Gastroesophageal sphincter (tissue), 4 donors: ENCODE results near the gene RAB13. TPM values are rescaled to one million over a fixed set of nuclear protein-coding genes. Genes with fewer than 3 reads are reported as not detected.
A peak's percentile ranks its signal among the peaks of the same experiment; 100 is the strongest.

ENCODE experiments used
- ATAC-seq: fragments of 150-250 bp; one replicate; pipeline ENCODE4 v1.9.1; 2016; ENCODE audit warnings: mild to moderate bottlenecking, moderate library complexity
- H3K27ac ChIP-seq, 4 donors: fragments of 200-600 bp; sonication (generic) in 3 of 4; 1 replicate in 3 of 4; 2 replicates in 1 of 4; pipeline ENCODE4 v1.5.1; 2016 to 2019
- H3K27me3 ChIP-seq: fragments of 200-600 bp; sonication (generic); one replicate; pipeline ENCODE4 v1.5.1; 2019
- H3K36me3 ChIP-seq, 2 donors: fragments of 200-600 bp; sonication (generic); one replicate each; pipeline ENCODE4 v1.5.1; 2019; ENCODE audit warnings: control low read depth in 1 of 2
- H3K4me1 ChIP-seq, 3 donors: fragments of 200-600 bp; sonication (generic); 1 replicate in 2 of 3; 2 replicates in 1 of 3; pipeline ENCODE4 v1.5.1; 2016 to 2019; ENCODE audit warnings: control low read depth in 2 of 3
- H3K4me3 ChIP-seq, 2 donors: fragments of 200-600 bp; sonication (generic); one replicate each; pipeline ENCODE4 v1.5.1; 2019; ENCODE audit warnings: mild to moderate bottlenecking in 1 of 2, moderate library complexity in 1 of 2
- H3K9me3 ChIP-seq, 3 donors: fragments of 200-600 bp; sonication (generic); one replicate each; pipeline ENCODE4 v1.5.1; 2017 to 2019; ENCODE audit warnings: control low read depth in 2 of 3
- EP300 ChIP-seq: sonication (generic); formaldehyde crosslinking; IDR thresholded peaks from one replicate; pipeline ENCODE4 v1.6.1; 2017; ENCODE audit warnings: antibody characterized with exemption, mild to moderate bottlenecking
- POLR2A ChIP-seq, 2 donors: fragments of 450-650 bp; IDR thresholded peaks; one replicate each; pipeline ENCODE4 v1.6.1; 2017; ENCODE audit warnings: antibody characterized with exemption in 2 of 2, mild to moderate bottlenecking in 2 of 2, moderate library complexity in 1 of 2
- POLR2AphosphoS5 ChIP-seq: sonication (generic); formaldehyde crosslinking; IDR thresholded peaks from one replicate; pipeline ENCODE4 v1.6.1; 2017; ENCODE audit warnings: antibody characterized with exemption
- WGBS, 2 donors: methylation state at CpG; one replicate each; pipeline ENCODE4 v1.1.5; 2018; ENCODE audit warnings: low coverage in 1 of 2; 5-methylcytosine and 5-hydroxymethylcytosine counted together
- total RNA-seq, 4 donors: library from RNA; depleted of rRNA; stranded (reverse); fragments of >200 nt; gene quantifications; one replicate each; pipeline ENCODE4 v1.1.0, GENCODE V29; 2016
- TF ChIP-seq, protein P1 (sequence below), 4 experiments: fragments of 200-600 bp in 2 of 4; fragments of 450-650 bp in 2 of 4; sonication (generic) in 1 of 4; IDR thresholded peaks; one replicate each; pipeline ENCODE4 v1.5.1; 2017 to 2019; ENCODE audit warnings: antibody characterized with exemption in 4 of 4, mild to moderate bottlenecking in 2 of 4, moderate library complexity in 2 of 4

Gene RAB13
- total RNA-seq, 4 donors from 2014 or later: 43.6 to 50.7 (median 48.9) TPM

DNA sequence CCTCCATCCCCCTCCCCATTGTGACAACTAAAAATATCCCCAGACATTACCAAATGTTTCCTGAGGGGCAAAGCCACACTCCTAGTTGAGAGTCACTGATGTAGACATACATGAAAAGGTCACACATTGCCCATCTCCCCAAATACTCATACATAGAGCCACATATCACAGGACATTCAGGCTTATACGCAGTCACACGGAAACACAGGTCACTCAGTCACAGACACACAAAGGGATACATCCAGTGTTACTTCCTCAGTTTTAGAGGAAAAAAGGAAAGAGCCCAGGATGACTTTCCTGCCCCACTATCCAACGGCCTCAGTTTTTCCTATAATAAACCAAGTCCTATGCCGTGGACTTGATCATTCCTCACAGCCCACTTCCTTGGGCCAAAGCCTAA, 24.7 kb downstream of the RAB13 start:
- peak overlapping the region in 1 of 2 donors; percentile 85 for H3K4me3 ChIP-seq
- H3K4me1 ChIP-seq: peaks cover 0 to 77% (median 41%) of the 10 kb centered on the region in 3 donors
- peaks cover 0 to 26% of the 10 kb centered on the region in 2 donors for H3K36me3 ChIP-seq
- TF ChIP-seq POLR2AphosphoS5 (no peak), EP300 (no peak), POLR2A (IDR thresholded peaks at IDR 0.05) (no peak)
- TF ChIP-seq, protein P1, sequence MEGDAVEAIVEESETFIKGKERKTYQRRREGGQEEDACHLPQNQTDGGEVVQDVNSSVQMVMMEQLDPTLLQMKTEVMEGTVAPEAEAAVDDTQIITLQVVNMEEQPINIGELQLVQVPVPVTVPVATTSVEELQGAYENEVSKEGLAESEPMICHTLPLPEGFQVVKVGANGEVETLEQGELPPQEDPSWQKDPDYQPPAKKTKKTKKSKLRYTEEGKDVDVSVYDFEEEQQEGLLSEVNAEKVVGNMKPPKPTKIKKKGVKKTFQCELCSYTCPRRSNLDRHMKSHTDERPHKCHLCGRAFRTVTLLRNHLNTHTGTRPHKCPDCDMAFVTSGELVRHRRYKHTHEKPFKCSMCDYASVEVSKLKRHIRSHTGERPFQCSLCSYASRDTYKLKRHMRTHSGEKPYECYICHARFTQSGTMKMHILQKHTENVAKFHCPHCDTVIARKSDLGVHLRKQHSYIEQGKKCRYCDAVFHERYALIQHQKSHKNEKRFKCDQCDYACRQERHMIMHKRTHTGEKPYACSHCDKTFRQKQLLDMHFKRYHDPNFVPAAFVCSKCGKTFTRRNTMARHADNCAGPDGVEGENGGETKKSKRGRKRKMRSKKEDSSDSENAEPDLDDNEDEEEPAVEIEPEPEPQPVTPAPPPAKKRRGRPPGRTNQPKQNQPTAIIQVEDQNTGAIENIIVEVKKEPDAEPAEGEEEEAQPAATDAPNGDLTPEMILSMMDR (IDR thresholded peaks at IDR 0.05): no peak
- 50 to 85% methylated on average over 2 of the region's 4 CpGs for WGBS, 2 donors
- ATAC-seq: no peak
- H3K9me3 ChIP-seq: no peaks in the 10 kb centered on the region
- H3K27me3 ChIP-seq: no peaks in the 10 kb centered on the region
- peak overlapping the region in 3 of 4 donors; percentile 96 to 98 (median 97) for H3K27ac ChIP-seq

DNA sequence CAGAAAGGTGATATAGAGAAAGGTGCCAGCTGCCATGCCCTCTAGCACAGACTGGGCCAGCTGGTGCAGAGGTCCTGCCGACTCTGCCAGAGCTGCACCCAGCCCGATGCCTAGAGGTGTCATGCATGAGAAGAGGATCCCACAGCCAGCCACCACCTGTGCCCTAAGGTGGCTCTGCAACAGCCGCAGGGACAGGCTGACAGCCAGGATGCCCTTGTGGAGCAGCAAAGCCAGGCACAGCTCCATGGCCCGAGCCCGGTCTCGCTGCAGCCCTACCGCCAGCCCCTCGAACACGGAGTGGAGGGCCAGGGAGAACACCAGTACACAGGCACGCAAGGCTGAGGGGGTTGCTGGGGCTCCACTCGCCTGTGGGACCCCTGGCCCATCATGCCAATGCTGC, 25.9 kb downstream of the RAB13 start:
- Histone ChIP-seq H3K4me1 (peaks cover 0 to 80% (median 47%) of the 10 kb centered on the region in 3 donors), H3K9me3 (no peaks in the 10 kb centered on the region), H3K4me3 (no peak overlapping the region), H3K27ac (peak overlapping the region in 3 of 4 donors; percentile 85 to 96 (median 96)), H3K36me3 (peaks cover 0 to 26% of the 10 kb centered on the region in 2 donors), H3K27me3 (no peaks in the 10 kb centered on the region)
- ATAC-seq: no peak
- WGBS, 2 donors: no CpG with 5 or more reads among the region's 11 CpGs
- TF ChIP-seq EP300 (no peak), POLR2A (IDR thresholded peaks at IDR 0.05) (no peak), POLR2AphosphoS5 (no peak)
- TF ChIP-seq, protein P1 (IDR thresholded peaks at IDR 0.05): no peak

DNA sequence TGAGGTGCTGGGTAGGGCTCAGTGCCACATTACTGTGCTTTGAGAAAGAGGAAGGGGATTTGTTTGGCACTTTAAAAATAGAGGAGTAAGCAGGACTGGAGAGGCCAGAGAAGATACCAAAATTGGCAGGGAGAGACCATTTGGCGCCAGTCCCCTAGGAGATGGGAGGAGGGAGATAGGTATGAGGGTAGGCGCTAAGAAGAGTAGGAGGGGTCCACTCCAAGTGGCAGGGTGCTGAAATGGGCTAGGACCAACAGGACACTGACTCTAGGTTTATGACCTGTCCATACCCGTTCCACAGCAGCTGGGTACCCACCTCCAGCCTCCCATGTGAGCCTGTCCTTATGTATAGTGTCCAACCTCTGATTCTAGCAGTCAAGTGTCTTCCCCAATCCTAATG, 26.7 kb downstream of the RAB13 start:
- ATAC-seq: no peak
- Histone ChIP-seq H3K9me3 (no peaks in the 10 kb centered on the region), H3K4me1 (peaks cover 0 to 84% (median 44%) of the 10 kb centered on the region in 3 donors), H3K27ac (peak overlapping the region in 3 of 4 donors; percentile 85 to 96 (median 96)), H3K4me3 (peak overlapping the region in 1 of 2 donors; percentile 95), H3K27me3 (no peaks in the 10 kb centered on the region), H3K36me3 (peaks cover 0 to 33% of the 10 kb centered on the region in 2 donors)
- WGBS, 2 donors: 66 to 90% methylated on average over 2 to 3 of the region's 3 CpGs
- TF ChIP-seq, protein P1 (IDR thresholded peaks at IDR 0.05): no peak
- TF ChIP-seq EP300: no peak
- TF ChIP-seq POLR2AphosphoS5: no peak
- TF ChIP-seq POLR2A (IDR thresholded peaks at IDR 0.05): no peak

DNA sequence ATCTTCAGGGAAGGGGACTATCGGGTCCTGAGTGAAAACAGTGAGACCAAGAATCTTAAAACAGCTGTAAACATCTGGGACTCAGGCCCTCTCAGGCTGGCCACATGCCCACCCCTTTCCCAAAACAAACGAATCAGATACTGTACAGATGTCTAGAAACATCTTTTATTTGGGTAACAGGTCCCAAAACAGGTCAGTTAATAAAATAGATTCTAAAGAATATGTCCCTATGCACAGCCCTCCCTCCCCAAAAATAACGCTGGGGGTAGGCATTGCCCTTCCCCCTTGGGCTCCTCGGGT, 27.2 kb downstream of the RAB13 start:
- no peak for TF ChIP-seq POLR2AphosphoS5
- TF ChIP-seq, protein P1 (IDR thresholded peaks at IDR 0.05): no peak
- no peak for TF ChIP-seq EP300
- TF ChIP-seq POLR2A (IDR thresholded peaks at IDR 0.05): no peak
- 0 to 8% methylated on average over 4 of the region's 4 CpGs for WGBS, 2 donors
- no peaks in the 10 kb centered on the region for H3K9me3 ChIP-seq
- peak overlapping the region in 1 of 2 donors; percentile 95 for H3K4me3 ChIP-seq
- H3K27me3 ChIP-seq: no peaks in the 10 kb centered on the region
- peak; percentile 1 for ATAC-seq
- peaks cover 0 to 39% of the 10 kb centered on the region in 2 donors for H3K36me3 ChIP-seq
- H3K4me1 ChIP-seq: peaks cover 0 to 84% (median 40%) of the 10 kb centered on the region in 3 donors
- H3K27ac ChIP-seq: peak overlapping the region; percentile 32 to 96 (median 90)
